HG03103 (cell line): ENCODE results near the gene DDIT3.

Experiments
- ATAC-seq: cut with Tn5 transposase; IDR thresholded peaks from one replicate; pipeline ENCODE4 v1.9.1; 2021; ENCODE audit warnings: low read depth; ENCODE audit not compliant: unreplicated experiment

The DDIT3 gene

DNA sequence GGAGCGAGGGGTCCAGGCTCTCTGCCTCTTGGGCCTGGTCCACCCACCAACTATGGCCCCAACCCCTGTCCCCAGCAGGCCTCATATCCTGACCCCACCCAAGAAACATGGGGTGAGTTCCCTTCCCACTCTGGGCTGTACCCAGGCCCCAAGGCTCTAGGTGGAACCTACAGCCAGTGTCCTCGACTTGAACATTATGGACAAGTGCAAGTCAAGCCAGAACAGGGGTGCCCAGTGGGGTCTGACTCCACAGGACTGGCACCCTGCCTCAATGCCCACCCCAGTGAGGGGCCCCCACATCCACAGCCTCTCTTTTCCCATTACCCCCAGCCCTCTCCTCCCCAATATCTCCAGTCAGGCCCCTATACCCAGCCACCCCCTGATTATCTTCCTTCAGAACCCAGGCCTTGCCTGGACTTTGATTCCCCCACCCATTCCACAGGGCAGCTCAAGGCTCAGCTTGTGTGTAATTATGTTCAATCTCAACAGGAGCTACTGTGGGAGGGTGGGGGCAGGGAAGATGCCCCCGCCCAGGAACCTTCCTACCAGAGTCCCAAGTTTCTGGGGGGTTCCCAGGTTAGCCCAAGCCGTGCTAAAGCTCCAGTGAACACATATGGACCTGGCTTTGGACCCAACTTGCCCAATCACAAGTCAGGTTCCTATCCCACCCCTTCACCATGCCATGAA is 49.2 kb downstream of the DDIT3 start:
- no peak for ATAC-seq

DNA sequence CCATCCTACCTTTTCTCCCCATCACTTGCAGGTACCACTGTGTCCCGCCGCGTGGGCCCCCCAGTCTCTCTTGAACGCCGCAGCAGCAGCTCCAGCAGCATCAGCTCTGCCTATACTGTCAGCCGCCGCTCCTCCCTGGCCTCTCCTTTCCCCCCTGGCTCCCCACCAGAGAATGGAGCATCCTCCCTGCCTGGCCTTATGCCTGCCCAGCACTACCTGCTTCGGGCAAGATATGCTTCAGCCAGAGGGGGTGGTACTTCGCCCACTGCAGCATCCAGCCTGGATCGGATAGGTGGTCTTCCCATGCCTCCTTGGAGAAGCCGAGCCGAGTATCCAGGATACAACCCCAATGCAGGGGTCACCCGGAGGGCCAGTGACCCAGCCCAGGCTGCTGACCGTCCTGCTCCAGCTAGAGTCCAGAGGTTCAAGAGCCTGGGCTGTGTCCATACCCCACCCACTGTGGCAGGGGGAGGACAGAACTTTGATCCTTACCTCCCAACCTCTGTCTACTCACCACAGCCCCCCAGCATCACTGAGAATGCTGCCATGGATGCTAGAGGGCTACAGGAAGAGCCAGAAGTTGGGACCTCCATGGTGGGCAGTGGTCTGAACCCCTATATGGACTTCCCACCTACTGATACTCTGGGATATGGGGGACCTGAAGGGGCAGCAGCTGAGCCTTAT is 49.9 kb downstream of the DDIT3 start:
- ATAC-seq = no peak

DNA sequence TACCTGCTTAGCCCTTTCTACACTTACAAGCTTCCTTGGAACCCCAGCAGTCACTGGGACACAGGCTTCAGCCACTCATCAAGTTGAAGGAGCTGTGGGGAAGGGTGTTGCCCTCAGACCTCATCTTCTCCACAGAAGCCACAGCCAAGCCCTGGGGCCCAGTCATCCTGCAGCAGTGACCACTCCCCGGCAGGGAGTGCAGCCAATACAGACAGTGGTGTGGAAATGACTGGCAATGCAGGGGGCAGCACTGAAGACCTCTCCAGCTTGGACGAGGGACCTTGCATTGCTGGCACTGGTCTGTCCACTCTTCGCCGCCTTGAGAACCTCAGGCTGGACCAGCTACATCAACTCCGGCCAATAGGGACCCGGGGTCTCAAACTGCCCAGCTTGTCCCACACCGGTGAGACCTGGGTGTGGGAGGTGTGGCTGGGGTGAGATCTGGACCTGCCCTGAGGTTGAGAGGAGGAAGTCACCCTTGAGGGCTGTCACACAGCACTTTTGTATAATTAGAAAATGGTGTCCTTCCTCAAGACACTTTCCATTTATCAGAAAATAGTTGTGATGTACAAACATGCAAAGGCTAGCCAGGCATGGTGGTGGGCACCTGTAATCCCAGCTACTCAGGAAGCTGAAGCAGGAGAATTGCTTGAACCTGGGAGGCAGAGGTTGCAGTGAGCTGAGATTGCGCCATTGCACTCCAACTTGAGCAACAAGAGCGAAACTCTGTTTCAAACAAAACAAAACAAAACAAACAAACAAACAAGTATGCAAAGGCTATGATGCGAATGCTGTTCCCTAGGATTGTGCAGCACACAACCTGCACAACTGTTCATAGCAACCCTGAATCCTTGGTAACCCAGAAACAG is 50.8 kb downstream of the DDIT3 start:
- no peak for ATAC-seq

DNA sequence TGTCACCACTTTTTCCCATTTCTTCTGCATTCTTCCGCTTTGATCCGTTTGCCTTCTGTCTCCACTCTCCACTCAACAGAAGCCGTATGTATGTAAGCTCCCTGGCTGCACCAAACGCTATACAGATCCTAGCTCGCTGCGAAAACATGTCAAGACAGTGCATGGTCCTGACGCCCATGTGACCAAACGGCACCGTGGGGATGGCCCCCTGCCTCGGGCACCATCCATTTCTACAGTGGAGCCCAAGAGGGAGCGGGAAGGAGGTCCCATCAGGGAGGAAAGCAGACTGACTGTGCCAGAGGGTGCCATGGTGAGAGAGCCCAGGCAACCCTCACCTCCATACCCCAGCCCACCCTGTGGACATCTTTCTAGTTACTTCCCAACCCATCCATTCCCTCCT is 52.4 kb downstream of the DDIT3 start:
- no peak for ATAC-seq

- ATAC-seq = no peak
Measured at GRCh38 chr12:57467212-57467874, 53.0 kb downstream of the DDIT3 start.
